ENCODE measurements around the gene MTFR2. TPM values are rescaled to one million over a fixed set of nuclear protein-coding genes. Genes with fewer than 3 reads are reported as not detected.

Gene MTFR2
- total and polyA plus RNA-seq, 3 donors from 2014 or later = 8.3 to 21.1 (median 8.8) TPM

- DNase-seq = no peak
- intact Hi-C loops (cut with DNase I; ENCODE audit: low total_unique reads) = no loop called here
- H3K36me3 ChIP-seq (ENCODE audit: low read depth, missing control alignments) = no peaks in the 10 kb centered on the region
- WGBS, 2 donors = 80 to 88% methylated on average over 1 of the region's 1 CpG
- no peak overlapping the region for H3K27ac ChIP-seq
- TF ChIP-seq POLR2A (IDR thresholded peaks at IDR 0.05) = no peak
- TF ChIP-seq, protein P1, sequence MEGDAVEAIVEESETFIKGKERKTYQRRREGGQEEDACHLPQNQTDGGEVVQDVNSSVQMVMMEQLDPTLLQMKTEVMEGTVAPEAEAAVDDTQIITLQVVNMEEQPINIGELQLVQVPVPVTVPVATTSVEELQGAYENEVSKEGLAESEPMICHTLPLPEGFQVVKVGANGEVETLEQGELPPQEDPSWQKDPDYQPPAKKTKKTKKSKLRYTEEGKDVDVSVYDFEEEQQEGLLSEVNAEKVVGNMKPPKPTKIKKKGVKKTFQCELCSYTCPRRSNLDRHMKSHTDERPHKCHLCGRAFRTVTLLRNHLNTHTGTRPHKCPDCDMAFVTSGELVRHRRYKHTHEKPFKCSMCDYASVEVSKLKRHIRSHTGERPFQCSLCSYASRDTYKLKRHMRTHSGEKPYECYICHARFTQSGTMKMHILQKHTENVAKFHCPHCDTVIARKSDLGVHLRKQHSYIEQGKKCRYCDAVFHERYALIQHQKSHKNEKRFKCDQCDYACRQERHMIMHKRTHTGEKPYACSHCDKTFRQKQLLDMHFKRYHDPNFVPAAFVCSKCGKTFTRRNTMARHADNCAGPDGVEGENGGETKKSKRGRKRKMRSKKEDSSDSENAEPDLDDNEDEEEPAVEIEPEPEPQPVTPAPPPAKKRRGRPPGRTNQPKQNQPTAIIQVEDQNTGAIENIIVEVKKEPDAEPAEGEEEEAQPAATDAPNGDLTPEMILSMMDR (IDR thresholded peaks at IDR 0.05) = no peak
- no peak overlapping the region for H3K4me3 ChIP-seq
- no peaks in the 10 kb centered on the region for H3K27me3 ChIP-seq
- H3K4me1 ChIP-seq = no peaks in the 10 kb centered on the region
- no peaks in the 10 kb centered on the region for H3K9me3 ChIP-seq
Observed at GRCh38 chr6:136274062-136274461, 24.0 kb upstream of the MTFR2 start.

- WGBS, 2 donors = 93 to 96% methylated on average over 1 of the region's 1 CpG
- H3K27ac ChIP-seq = no peak overlapping the region
- intact Hi-C loops (cut with DNase I; ENCODE audit: low total_unique reads) = no loop called here
- DNase-seq = no peak
- TF ChIP-seq, protein P1 (IDR thresholded peaks at IDR 0.05) = no peak
- TF ChIP-seq POLR2A (IDR thresholded peaks at IDR 0.05) = no peak
- no peak overlapping the region for H3K4me3 ChIP-seq
- no peaks in the 10 kb centered on the region for H3K9me3 ChIP-seq
- no peaks in the 10 kb centered on the region for H3K4me1 ChIP-seq
- no peaks in the 10 kb centered on the region for H3K36me3 ChIP-seq (ENCODE audit: low read depth, missing control alignments)
- H3K27me3 ChIP-seq = no peaks in the 10 kb centered on the region
Observed at GRCh38 chr6:136265101-136265500, 15.0 kb upstream of the MTFR2 start.

DNA sequence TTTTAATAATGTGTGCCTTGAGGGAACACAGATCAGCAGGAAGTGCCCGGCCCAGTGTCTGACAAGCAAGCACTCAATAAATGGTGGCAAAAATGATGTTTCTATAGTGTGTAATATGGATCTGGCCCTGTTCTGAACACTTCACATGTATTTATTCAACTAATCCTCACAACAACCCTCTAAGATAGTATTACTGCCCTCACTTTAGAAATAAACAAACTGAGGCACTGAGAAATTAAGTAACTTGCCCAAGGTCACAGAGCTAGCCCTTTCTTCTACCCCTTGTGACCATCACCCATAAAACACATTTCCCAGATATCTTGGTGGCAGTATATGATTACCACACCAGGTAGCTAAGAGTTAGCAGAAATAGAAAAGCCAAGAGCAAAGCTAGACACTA, 12.8 kb upstream of the MTFR2 start:
- 62 to 100% methylated on average over 1 of the region's 1 CpG for WGBS, 2 donors
- no peaks in the 10 kb centered on the region for H3K36me3 ChIP-seq (ENCODE audit: low read depth, missing control alignments)
- H3K4me3 ChIP-seq = no peak overlapping the region
- H3K4me1 ChIP-seq = no peaks in the 10 kb centered on the region
- DNase-seq = no peak
- H3K27ac ChIP-seq = no peak overlapping the region
- H3K9me3 ChIP-seq = no peaks in the 10 kb centered on the region
- intact Hi-C loops (cut with DNase I; ENCODE audit: low total_unique reads) = no loop called here
- no peaks in the 10 kb centered on the region for H3K27me3 ChIP-seq
- TF ChIP-seq, protein P1 (IDR thresholded peaks at IDR 0.05) = no peak
- TF ChIP-seq POLR2A (IDR thresholded peaks at IDR 0.05) = no peak

DNA sequence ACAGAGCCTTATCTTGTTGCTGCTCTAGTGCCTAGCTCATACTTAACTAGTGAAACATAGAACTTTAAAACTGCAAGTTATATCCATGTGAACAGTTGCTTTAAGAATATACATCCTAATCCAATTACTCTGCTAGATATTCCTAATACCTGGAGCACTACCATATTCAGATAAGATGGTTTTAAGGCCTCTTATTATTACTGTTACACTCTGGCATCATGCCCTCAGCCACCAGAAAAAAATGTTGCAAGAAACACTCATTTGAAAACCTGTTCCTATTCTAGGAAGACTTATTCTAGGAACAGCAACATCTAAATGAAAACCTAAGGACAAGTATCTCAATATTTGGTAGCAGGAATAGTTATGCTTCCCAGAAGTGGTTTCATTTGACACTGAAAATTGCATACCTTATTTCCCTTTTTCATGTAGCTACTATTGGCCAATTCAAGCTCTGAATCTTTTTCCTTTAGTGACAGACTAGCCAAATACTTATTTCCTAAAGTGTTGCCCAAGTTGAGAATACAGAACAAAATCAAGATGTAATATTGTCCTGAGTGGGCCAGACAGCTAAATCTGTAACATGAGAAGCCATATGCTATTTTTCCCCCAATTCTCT, 4.8 kb upstream of the MTFR2 start:
- TF ChIP-seq, protein P1 (IDR thresholded peaks at IDR 0.05) = no peak
- TF ChIP-seq POLR2A (IDR thresholded peaks at IDR 0.05) = no peak
- Histone ChIP-seq H3K27me3 (no peaks in the 10 kb centered on the region), H3K9me3 (no peaks in the 10 kb centered on the region), H3K27ac (no peak overlapping the region), H3K4me3 (no peak overlapping the region), H3K36me3 (ENCODE audit: low read depth, missing control alignments) (no peaks in the 10 kb centered on the region), H3K4me1 (peaks cover 6% of the 10 kb centered on the region)
- intact Hi-C loops (cut with DNase I; ENCODE audit: low total_unique reads) = no loop called here
- DNase-seq = no peak

DNA sequence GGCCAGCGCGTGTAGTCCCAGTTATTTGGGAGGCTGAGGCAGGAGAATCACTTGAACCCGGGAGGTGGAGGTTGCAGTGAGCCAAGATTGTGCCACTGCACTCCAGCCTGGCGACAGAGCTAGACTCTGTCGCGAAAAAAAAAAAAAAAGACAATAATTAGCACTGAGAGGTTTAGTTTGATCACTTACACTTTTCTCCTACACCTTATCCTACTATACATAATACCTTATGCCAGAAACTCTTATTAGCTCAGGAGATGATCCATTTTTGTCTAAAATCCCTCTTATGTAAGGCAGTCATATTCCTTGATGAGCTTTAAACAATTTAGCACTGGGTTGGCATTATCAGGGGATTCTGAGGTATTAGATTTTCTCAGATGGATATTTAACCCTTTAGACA, 3.6 kb upstream of the MTFR2 start:
- no peak for DNase-seq
- no peak overlapping the region for H3K27ac ChIP-seq
- H3K4me1 ChIP-seq = peaks cover 14% of the 10 kb centered on the region
- no peaks in the 10 kb centered on the region for H3K36me3 ChIP-seq (ENCODE audit: low read depth, missing control alignments)
- WGBS, 2 donors = 57 to 61% methylated on average over 6 of the region's 6 CpGs
- no peaks in the 10 kb centered on the region for H3K27me3 ChIP-seq
- intact Hi-C loops (cut with DNase I; ENCODE audit: low total_unique reads) = no loop called here
- no peaks in the 10 kb centered on the region for H3K9me3 ChIP-seq
- no peak for TF ChIP-seq POLR2A (IDR thresholded peaks at IDR 0.05)
- TF ChIP-seq, protein P1 (IDR thresholded peaks at IDR 0.05) = no peak
- no peak overlapping the region for H3K4me3 ChIP-seq
